Uterus (tissue), 4 donors: Measurements from ENCODE around the gene ATP7B. TPM values are rescaled to one million over a fixed set of nuclear protein-coding genes. Genes with fewer than 3 reads are reported as not detected.

Experiments used
- DNase-seq, 2 donors: peaks; one replicate each; pipeline ENCODE4 v3.0.0-alpha.2; 2019 to 2020
- H3K27ac ChIP-seq, 2 donors: fragments of 200-600 bp; sonication (generic); 1 replicate in 1 of 2; 2 replicates in 1 of 2; pipeline ENCODE4 v1.5.1; 2016 to 2018
- H3K27me3 ChIP-seq, 2 donors: fragments of 200-600 bp; sonication (generic); one replicate each; pipeline ENCODE4 v1.5.1; 2018 to 2019; ENCODE audit warnings: control low read depth in 1 of 2
- H3K36me3 ChIP-seq, 2 donors: fragments of 200-600 bp; sonication (generic); one replicate each; pipeline ENCODE4 v1.5.1; 2019; ENCODE audit warnings: control low read depth in 1 of 2
- H3K4me1 ChIP-seq, 2 donors: fragments of 200-600 bp; sonication (generic); one replicate each; pipeline ENCODE4 v1.5.1; 2018 to 2019; ENCODE audit warnings: control low read depth in 1 of 2
- H3K4me3 ChIP-seq, 2 donors: fragments of 200-600 bp; sonication (generic); 1 replicate in 1 of 2; 2 replicates in 1 of 2; pipeline ENCODE4 v1.5.1; 2018 to 2019; ENCODE audit warnings: mild to moderate bottlenecking in 1 of 2
- H3K9me3 ChIP-seq, 2 donors: fragments of 200-600 bp; sonication (generic); one replicate each; pipeline ENCODE4 v1.5.1; 2019; ENCODE audit warnings: control low read depth in 1 of 2
- CTCF ChIP-seq, 4 experiments: fragments of 200-600 bp in 2 of 4; fragments of 450-650 bp in 2 of 4; sonication (generic) in 2 of 4; IDR thresholded peaks; one replicate each; pipeline ENCODE4 v1.5.1; 2016 to 2019; ENCODE audit warnings: antibody characterized with exemption in 4 of 4, mild to moderate bottlenecking in 2 of 4, moderate library complexity in 1 of 4
- POLR2A ChIP-seq, 2 donors: fragments of 450-650 bp; IDR thresholded peaks; one replicate each; pipeline ENCODE4 v1.6.1; 2016; ENCODE audit warnings: antibody characterized with exemption in 2 of 2, mild to moderate bottlenecking in 1 of 2, moderate library complexity in 1 of 2
- intact Hi-C: fragments of 100-400 bp; cut with DNase I; formaldehyde crosslinking; loops from one replicate; pipeline ENCODE4 v1.15.1; 2023; ENCODE audit warnings: low total_unique reads
- total RNA-seq, 4 donors: library from RNA; depleted of rRNA in 3 of 4; stranded (reverse); fragments of >200 nt in 3 of 4; gene quantifications; one replicate each; pipeline versions ENCODE4 v1.1.0 to v1.2.4, GENCODE V29; 2014 to 2023
- donor health status: DM: yes; HTN: yes; CAD: no.

Gene ATP7B
- total RNA-seq, 4 donors from 2014 or later = 9.2 to 16.2 (median 9.9) TPM

- intact Hi-C loops = no loop called here
- no peaks in the 10 kb centered on the region for H3K9me3 ChIP-seq
- H3K27ac ChIP-seq = no peak overlapping the region
- no peaks in the 10 kb centered on the region for H3K36me3 ChIP-seq
- H3K4me1 ChIP-seq = no peaks in the 10 kb centered on the region
- H3K27me3 ChIP-seq = no peaks in the 10 kb centered on the region
- no peak overlapping the region for H3K4me3 ChIP-seq
- DNase-seq = no peak
- no peak for TF ChIP-seq POLR2A (IDR thresholded peaks at IDR 0.05)
- no peak for TF ChIP-seq CTCF (IDR thresholded peaks at IDR 0.05)
These were observed 51.5 kb downstream of the ATP7B start for GRCh38 chr13:51959773-51960172.

- Histone ChIP-seq H3K27me3 (no peaks in the 10 kb centered on the region), H3K36me3 (no peaks in the 10 kb centered on the region), H3K27ac (no peak overlapping the region), H3K9me3 (no peaks in the 10 kb centered on the region), H3K4me3 (no peak overlapping the region), H3K4me1 (no peaks in the 10 kb centered on the region)
- DNase-seq = no peak
- no peak for TF ChIP-seq CTCF (IDR thresholded peaks at IDR 0.05)
- no peak for TF ChIP-seq POLR2A (IDR thresholded peaks at IDR 0.05)
- intact Hi-C loops = no loop called here
These were observed 53.1 kb downstream of the ATP7B start for GRCh38 chr13:51958217-51958547.

GRCh38 chr13:51957377-51958216, 53.7 kb downstream of the ATP7B start:
- Histone ChIP-seq H3K4me1 (no peaks in the 10 kb centered on the region), H3K27me3 (no peaks in the 10 kb centered on the region), H3K4me3 (no peak overlapping the region), H3K9me3 (no peaks in the 10 kb centered on the region), H3K36me3 (no peaks in the 10 kb centered on the region), H3K27ac (no peak overlapping the region)
- intact Hi-C loops = no loop called here
- TF ChIP-seq POLR2A (IDR thresholded peaks at IDR 0.05) (no peak), CTCF (IDR thresholded peaks at IDR 0.05) (no peak)
- DNase-seq = no peak

- H3K4me3 ChIP-seq = no peak overlapping the region
- TF ChIP-seq POLR2A (IDR thresholded peaks at IDR 0.05) = no peak
- no peak for TF ChIP-seq CTCF (IDR thresholded peaks at IDR 0.05)
- H3K27ac ChIP-seq = no peak overlapping the region
- no peak for DNase-seq
- no peaks in the 10 kb centered on the region for H3K9me3 ChIP-seq
- no peaks in the 10 kb centered on the region for H3K27me3 ChIP-seq
- no peaks in the 10 kb centered on the region for H3K36me3 ChIP-seq
- intact Hi-C loops = no loop called here
- H3K4me1 ChIP-seq = no peaks in the 10 kb centered on the region
These were observed 54.5 kb downstream of the ATP7B start for GRCh38 chr13:51956717-51957116.

GRCh38 chr13:51955816-51956603, 55.2 kb downstream of the ATP7B start:
- no peaks in the 10 kb centered on the region for H3K36me3 ChIP-seq
- H3K27me3 ChIP-seq = no peaks in the 10 kb centered on the region
- no peak overlapping the region for H3K27ac ChIP-seq
- no peak for DNase-seq
- no peaks in the 10 kb centered on the region for H3K9me3 ChIP-seq
- no peaks in the 10 kb centered on the region for H3K4me1 ChIP-seq
- TF ChIP-seq CTCF (IDR thresholded peaks at IDR 0.05) = no peak
- TF ChIP-seq POLR2A (IDR thresholded peaks at IDR 0.05) = no peak
- H3K4me3 ChIP-seq = no peak overlapping the region
- intact Hi-C loops = no loop called here
